Endothelial cell of umbilical vein (primary cell): ENCODE data around the gene PPP2R5A. TPM values are rescaled to one million over a fixed set of nuclear protein-coding genes. Genes with fewer than 3 reads are reported as not detected.

Source experiments
- BruUV-seq: library from RNA; stranded (reverse); fragments of 400-500 nt; replicated peaks from 2 replicates; lab custom pipeline; 2021; lab: Mats Ljungman, UMichigan
- CTCF ChIA-PET: fragments of 300-600, 350-600 bp; sonication (Branson Sonifier 250); formaldehyde crosslinking; loops from one replicate; lab custom pipeline; 2021; ENCODE audit warnings: antibody characterized with exemption, inconsistent platforms; lab: Charles Lee
- POLR2A ChIA-PET: fragments of 300-600, 350-600 bp; sonication (Branson Sonifier 250); formaldehyde crosslinking; loops from one replicate; lab custom pipeline; 2021; ENCODE audit warnings: antibody characterized with exemption, inconsistent platforms; lab: Charles Lee
- DNase-seq: peaks from one replicate; pipeline ENCODE4 v3.0.0-alpha.2; 2011; ENCODE audit warnings: low read depth, low spot score
- FAIRE-seq: peaks from 2 replicates; lab custom pipeline; 2011; peaks lifted over from hg19 to GRCh38; lab: Jason Lieb, UNC
- H2AFZ ChIP-seq: 2 replicates; pipeline ENCODE4 v1.6.0; 2012; ENCODE audit warnings: low read depth, low read length, control low read depth, inconsistent platforms
- H3K27ac ChIP-seq: 2 replicates; pipeline ENCODE4 v1.5.1; 2011; ENCODE audit warnings: low read depth, mild to moderate bottlenecking, control low read depth, low read length, moderate library complexity; ENCODE audit not compliant: insufficient read depth
- H3K27me3 ChIP-seq, 2 experiments: 2 replicates each; pipeline versions ENCODE4 v1.6.0 to v1.6.1; 2011; ENCODE audit warnings: low read length in 2 of 2, mixed read lengths in 1 of 2; ENCODE audit not compliant: control insufficient read depth in 2 of 2, insufficient read depth in 2 of 2
- H3K36me3 ChIP-seq, 2 experiments: 2 replicates in 1 of 2; 3 replicates in 1 of 2; pipeline ENCODE4 v1.5.1; 2011; ENCODE audit warnings: low read length in 2 of 2, mild to moderate bottlenecking in 1 of 2, moderate library complexity in 1 of 2; ENCODE audit not compliant: control insufficient read depth in 2 of 2, insufficient read depth in 2 of 2; ENCODE audit errors: extremely low read depth in 1 of 2
- H3K4me1 ChIP-seq: 3 replicates; pipeline ENCODE4 v1.5.1; 2011; ENCODE audit warnings: mild to moderate bottlenecking, low read length; ENCODE audit not compliant: control insufficient read depth, insufficient read depth; ENCODE audit errors: extremely low read depth
- H3K4me2 ChIP-seq: 2 replicates; pipeline ENCODE4 v1.6.1; 2011; ENCODE audit warnings: low read length, control low read depth, mixed read lengths; ENCODE audit not compliant: insufficient read depth
- H3K4me3 ChIP-seq, 3 experiments: fragments of 200-600 bp in 1 of 3; sonication (generic), shearing (Covaris generic) in 1 of 3; replicated peaks in 1 of 3; 2 replicates each; pipeline ENCODE4 v1.5.1; 2011 to 2016; ENCODE audit warnings: control low read depth in 3 of 3, low read length in 3 of 3, mild to moderate bottlenecking in 2 of 3, inconsistent platforms in 1 of 3, low read depth in 1 of 3, moderate library complexity in 1 of 3; ENCODE audit not compliant: insufficient read depth in 1 of 3
- H3K79me2 ChIP-seq: 2 replicates; pipeline ENCODE4 v1.6.0; 2012; ENCODE audit warnings: low read length, inconsistent platforms; ENCODE audit not compliant: control insufficient read depth, insufficient read depth
- H3K9ac ChIP-seq: replicated peaks from 2 replicates; pipeline ENCODE3; 2011; ENCODE audit warnings: low read length, control low read depth; ENCODE audit not compliant: insufficient read depth; ENCODE audit errors: extremely low read depth
- H3K9me1 ChIP-seq: replicated peaks from 3 replicates; pipeline ENCODE4 v1.6.0; 2011; ENCODE audit warnings: mild to moderate bottlenecking, low read length; ENCODE audit not compliant: control insufficient read depth, insufficient read depth; ENCODE audit errors: extremely low read depth
- H3K9me3 ChIP-seq: replicated peaks from 2 replicates; pipeline ENCODE4 v1.5.1; 2012; ENCODE audit warnings: low read length, inconsistent platforms; ENCODE audit not compliant: control insufficient read depth, insufficient read depth
- H4K20me1 ChIP-seq: replicated peaks from 2 replicates; pipeline ENCODE3; 2011; ENCODE audit warnings: mild to moderate bottlenecking, low read length; ENCODE audit not compliant: control insufficient read depth, insufficient read depth; ENCODE audit errors: extremely low read depth
- EZH2 ChIP-seq: IDR thresholded peaks from 2 replicates; pipeline ENCODE4 v1.6.1; 2012; ENCODE audit warnings: borderline replicate concordance, low read depth, mild to moderate bottlenecking, moderate library complexity, low read length, inconsistent platforms; ENCODE audit not compliant: severe bottlenecking
- FOS ChIP-seq: IDR thresholded peaks from 2 replicates; pipeline ENCODE4 v1.6.1; 2011; ENCODE audit warnings: mild to moderate bottlenecking, low read length, moderate library complexity, borderline replicate concordance; ENCODE audit not compliant: insufficient read depth
- GATA2 ChIP-seq: IDR thresholded peaks from 2 replicates; pipeline ENCODE4 v1.7.0; 2011; ENCODE audit warnings: low read depth, mild to moderate bottlenecking, moderate library complexity, mixed read lengths, low read length; ENCODE audit not compliant: insufficient read length, insufficient read depth
- JUN ChIP-seq: IDR thresholded peaks from 2 replicates; pipeline ENCODE4 v1.6.1; 2011; ENCODE audit warnings: borderline replicate concordance, low read depth; ENCODE audit not compliant: insufficient read length, insufficient read depth
- MYC ChIP-seq: IDR thresholded peaks from one replicate; pipeline ENCODE4 v1.6.1; 2011; ENCODE audit warnings: mild to moderate bottlenecking, low read depth, low read length
- POLR2A ChIP-seq: IDR thresholded peaks from 2 replicates; pipeline ENCODE4 v1.6.1; 2012; ENCODE audit warnings: low read depth, mild to moderate bottlenecking, control low read depth, low read length
- POLR2AphosphoS5 ChIP-seq: IDR thresholded peaks from 2 replicates; pipeline ENCODE4 v1.6.1; 2012; ENCODE audit warnings: low read depth, mild to moderate bottlenecking, control low read depth, low read length, moderate library complexity; ENCODE audit not compliant: insufficient read depth
- dilution Hi-C: fragments of 300-500 bp; cut with MboI; formaldehyde crosslinking; loops from one replicate; pipeline ENCODE4 v1.15.0; 2019; ENCODE audit warnings: low sequenced_read_pairs; ENCODE audit not compliant: extremely low pct_ligation_motif_present
- intact Hi-C: fragments of 100-400 bp; cut with micrococcal nuclease; formaldehyde crosslinking; loops from one replicate; pipeline ENCODE4 v1.10.0; 2022
- polyA plus RNA-seq, 4 experiments: library from polyadenylated mRNA; depleted of rRNA in 3 of 4; stranded (reverse) in 3 of 4; unstranded in 1 of 4; fragments of >200 nt; gene quantifications; 2 replicates each; pipeline versions ENCODE4 v1.2.1 to v1.2.3, GENCODE V29; 2011 to 2012; ENCODE audit warnings: missing spikeins in 1 of 4
- total RNA-seq: library from RNA; stranded (reverse); gene quantifications from 2 replicates; pipeline ENCODE4 v1.2.3, GENCODE V29; 2021
- TF ChIP-seq, protein P1 (sequence below): IDR thresholded peaks from 2 replicates; pipeline ENCODE4 v1.6.1; 2011; ENCODE audit not compliant: insufficient read depth, insufficient read length
- TF ChIP-seq, protein P2 (sequence below), 2 donors: IDR thresholded peaks; 1 replicate in 1 of 2; 2 replicates in 1 of 2; pipeline ENCODE4 v1.5.1; 2011; ENCODE audit warnings: low read length in 2 of 2, mild to moderate bottlenecking in 2 of 2, moderate library complexity in 2 of 2, control low read depth in 1 of 2, inconsistent platforms in 1 of 2, low read depth in 1 of 2; ENCODE audit not compliant: insufficient read depth in 1 of 2; ENCODE audit errors: extremely low read depth in 1 of 2

Gene PPP2R5A
- total and polyA plus RNA-seq, 2 donors (not counting 3 experiments of a cell fraction or from before 2014, with no cell fraction given), result 11.9 to 34.5 TPM

DNA sequence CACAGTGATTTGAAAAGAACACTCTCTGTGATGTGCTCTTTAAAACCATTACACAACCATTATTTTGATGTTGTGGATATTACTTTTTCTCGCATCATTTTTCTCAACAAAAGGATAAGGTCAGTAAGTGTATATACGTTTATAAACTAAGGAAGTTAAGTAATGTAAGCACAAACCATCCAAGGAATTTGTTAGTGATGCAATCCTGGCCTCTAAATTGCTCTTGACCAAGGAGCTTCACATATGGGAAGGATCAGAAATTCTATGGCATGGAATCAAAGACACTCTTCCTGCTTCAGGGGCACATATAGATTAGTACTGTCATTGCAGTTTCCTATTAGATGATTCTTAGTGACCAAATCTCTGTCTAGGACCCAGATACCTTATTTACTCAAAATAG lies 3.6 kb upstream of the PPP2R5A start:
- Histone ChIP-seq H3K9me3 (no peaks in the 10 kb centered on the region), H3K9me1 (no peaks in the 10 kb centered on the region), H3K36me3 (no peaks in the 10 kb centered on the region), H3K27ac (no peak overlapping the region), H3K79me2 (peaks cover 6% of the 10 kb centered on the region), H3K27me3 (no peaks in the 10 kb centered on the region), H4K20me1 (no peaks in the 10 kb centered on the region), H3K9ac (no peak overlapping the region), H3K4me3 (no peak overlapping the region), H3K4me1 (peaks cover 6% of the 10 kb centered on the region), H2AFZ (no peak overlapping the region), H3K4me2 (no peak overlapping the region)
- dilution Hi-C loops, result no loop called here
- TF ChIP-seq MYC (no peak), POLR2A (no peak), FOS (no peak), JUN (no peak), POLR2AphosphoS5 (no peak), GATA2 (no peak), EZH2 (no peak)
- TF ChIP-seq, protein P1, sequence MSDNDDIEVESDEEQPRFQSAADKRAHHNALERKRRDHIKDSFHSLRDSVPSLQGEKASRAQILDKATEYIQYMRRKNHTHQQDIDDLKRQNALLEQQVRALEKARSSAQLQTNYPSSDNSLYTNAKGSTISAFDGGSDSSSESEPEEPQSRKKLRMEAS, result no peak
- TF ChIP-seq, protein P2, sequence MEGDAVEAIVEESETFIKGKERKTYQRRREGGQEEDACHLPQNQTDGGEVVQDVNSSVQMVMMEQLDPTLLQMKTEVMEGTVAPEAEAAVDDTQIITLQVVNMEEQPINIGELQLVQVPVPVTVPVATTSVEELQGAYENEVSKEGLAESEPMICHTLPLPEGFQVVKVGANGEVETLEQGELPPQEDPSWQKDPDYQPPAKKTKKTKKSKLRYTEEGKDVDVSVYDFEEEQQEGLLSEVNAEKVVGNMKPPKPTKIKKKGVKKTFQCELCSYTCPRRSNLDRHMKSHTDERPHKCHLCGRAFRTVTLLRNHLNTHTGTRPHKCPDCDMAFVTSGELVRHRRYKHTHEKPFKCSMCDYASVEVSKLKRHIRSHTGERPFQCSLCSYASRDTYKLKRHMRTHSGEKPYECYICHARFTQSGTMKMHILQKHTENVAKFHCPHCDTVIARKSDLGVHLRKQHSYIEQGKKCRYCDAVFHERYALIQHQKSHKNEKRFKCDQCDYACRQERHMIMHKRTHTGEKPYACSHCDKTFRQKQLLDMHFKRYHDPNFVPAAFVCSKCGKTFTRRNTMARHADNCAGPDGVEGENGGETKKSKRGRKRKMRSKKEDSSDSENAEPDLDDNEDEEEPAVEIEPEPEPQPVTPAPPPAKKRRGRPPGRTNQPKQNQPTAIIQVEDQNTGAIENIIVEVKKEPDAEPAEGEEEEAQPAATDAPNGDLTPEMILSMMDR (IDR thresholded peaks at IDR 0.05; ENCODE audit: extremely low read depth in 1 of 2, insufficient read depth in 1 of 2, low read depth in 1 of 2, low read length in 2 of 2), result no peak
- no peak for DNase-seq
- no TSS peak for BruUV-seq
- ChIA-PET CTCF (no interaction called here), POLR2A (no interaction called here)
- intact Hi-C loops, result no loop called here
- no peak for FAIRE-seq
